SK-N-SH (cell line): ENCODE results near the gene CAPN11.
A peak's percentile ranks its signal among the peaks of the same experiment; 100 is the strongest.

Source experiments
- CTCF ChIP-seq: fragments of 200-600 bp; sonication (generic); IDR thresholded peaks from 2 replicates; pipeline ENCODE4 v1.6.1; 2017; ENCODE audit warnings: antibody characterized with exemption, mild to moderate bottlenecking, moderate library complexity
- EP300 ChIP-seq, 2 experiments: IDR thresholded peaks; 2 replicates each; pipeline versions ENCODE4 v1.4.0 to v1.6.1; 2012; ENCODE audit warnings: borderline replicate concordance in 1 of 2, low read depth in 1 of 2, low read length in 1 of 2
- POLR2AphosphoS5 ChIP-seq: IDR thresholded peaks from 2 replicates; pipeline ENCODE4 v1.6.1; 2012; ENCODE audit warnings: low read depth, low read length
- SIN3A ChIP-seq: IDR thresholded peaks from 2 replicates; pipeline ENCODE4 v1.6.1; 2012; ENCODE audit warnings: low read depth, mild to moderate bottlenecking, low read length, moderate library complexity, borderline replicate concordance
- TF ChIP-seq, protein P1 (sequence below): IDR thresholded peaks from 2 replicates; pipeline ENCODE4 v1.6.1; 2012; ENCODE audit warnings: mild to moderate bottlenecking, low read depth, low read length, moderate library complexity
- TF ChIP-seq, protein P2 (sequence below): IDR thresholded peaks from 2 replicates; pipeline ENCODE4 v1.4.0; 2012; ENCODE audit warnings: low read depth, borderline replicate concordance

DNA sequence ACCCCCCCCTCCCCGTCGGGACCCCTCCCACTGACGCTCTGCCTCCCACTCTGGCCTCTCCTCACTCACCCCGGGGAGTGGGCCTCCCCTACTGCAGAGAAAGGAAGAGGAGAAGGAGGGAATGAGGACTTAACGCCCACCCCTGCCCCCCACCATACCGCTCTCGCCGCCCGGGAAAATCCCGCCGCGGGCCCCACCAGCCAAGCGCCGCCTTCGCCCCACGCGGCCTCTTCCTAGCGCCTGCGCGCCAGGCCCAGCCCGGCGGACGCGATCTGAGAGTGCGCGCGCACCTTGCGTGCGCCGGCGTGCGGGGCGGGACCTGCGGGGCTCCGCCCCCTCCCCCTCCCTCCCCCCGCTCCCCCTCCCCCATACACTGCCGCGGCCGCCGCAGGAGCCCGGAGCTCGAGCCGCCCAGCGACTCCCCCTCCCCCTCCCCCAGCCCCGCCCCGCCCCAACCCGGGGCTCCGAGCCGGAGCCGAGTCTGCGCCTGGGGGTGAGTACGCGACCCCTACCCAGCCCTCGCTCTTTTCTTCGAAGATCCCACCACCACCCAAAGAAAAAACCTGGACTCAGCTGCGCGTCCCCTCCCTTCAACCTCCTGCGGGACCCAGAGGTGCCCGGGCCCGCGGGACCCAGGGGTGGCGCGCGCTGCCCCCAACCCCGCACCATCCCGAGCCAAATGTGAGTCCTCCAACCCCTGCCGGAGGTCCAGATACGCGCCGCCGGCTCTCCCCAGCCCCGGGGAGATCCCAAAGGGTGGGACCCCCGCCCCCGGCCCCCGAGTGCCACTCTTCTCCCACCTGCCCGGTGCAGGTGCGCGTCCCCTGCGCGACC lies 31.2 kb upstream of the CAPN11 start, which contains the start of the genes MRPL14 and TMEM63B:
- TF ChIP-seq POLR2AphosphoS5: peak; percentile 76
- no peak for TF ChIP-seq CTCF
- TF ChIP-seq SIN3A: no peak
- no peak for TF ChIP-seq EP300 (IDR thresholded peaks at IDR 0.05; ENCODE audit: borderline replicate concordance in 1 of 2, low read depth in 1 of 2, low read length in 1 of 2)
- TF ChIP-seq, protein P1, sequence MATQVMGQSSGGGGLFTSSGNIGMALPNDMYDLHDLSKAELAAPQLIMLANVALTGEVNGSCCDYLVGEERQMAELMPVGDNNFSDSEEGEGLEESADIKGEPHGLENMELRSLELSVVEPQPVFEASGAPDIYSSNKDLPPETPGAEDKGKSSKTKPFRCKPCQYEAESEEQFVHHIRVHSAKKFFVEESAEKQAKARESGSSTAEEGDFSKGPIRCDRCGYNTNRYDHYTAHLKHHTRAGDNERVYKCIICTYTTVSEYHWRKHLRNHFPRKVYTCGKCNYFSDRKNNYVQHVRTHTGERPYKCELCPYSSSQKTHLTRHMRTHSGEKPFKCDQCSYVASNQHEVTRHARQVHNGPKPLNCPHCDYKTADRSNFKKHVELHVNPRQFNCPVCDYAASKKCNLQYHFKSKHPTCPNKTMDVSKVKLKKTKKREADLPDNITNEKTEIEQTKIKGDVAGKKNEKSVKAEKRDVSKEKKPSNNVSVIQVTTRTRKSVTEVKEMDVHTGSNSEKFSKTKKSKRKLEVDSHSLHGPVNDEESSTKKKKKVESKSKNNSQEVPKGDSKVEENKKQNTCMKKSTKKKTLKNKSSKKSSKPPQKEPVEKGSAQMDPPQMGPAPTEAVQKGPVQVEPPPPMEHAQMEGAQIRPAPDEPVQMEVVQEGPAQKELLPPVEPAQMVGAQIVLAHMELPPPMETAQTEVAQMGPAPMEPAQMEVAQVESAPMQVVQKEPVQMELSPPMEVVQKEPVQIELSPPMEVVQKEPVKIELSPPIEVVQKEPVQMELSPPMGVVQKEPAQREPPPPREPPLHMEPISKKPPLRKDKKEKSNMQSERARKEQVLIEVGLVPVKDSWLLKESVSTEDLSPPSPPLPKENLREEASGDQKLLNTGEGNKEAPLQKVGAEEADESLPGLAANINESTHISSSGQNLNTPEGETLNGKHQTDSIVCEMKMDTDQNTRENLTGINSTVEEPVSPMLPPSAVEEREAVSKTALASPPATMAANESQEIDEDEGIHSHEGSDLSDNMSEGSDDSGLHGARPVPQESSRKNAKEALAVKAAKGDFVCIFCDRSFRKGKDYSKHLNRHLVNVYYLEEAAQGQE: 0 out of 2 replicates have a peak, but pooled peaks have one; percentile 9
- TF ChIP-seq, protein P2, sequence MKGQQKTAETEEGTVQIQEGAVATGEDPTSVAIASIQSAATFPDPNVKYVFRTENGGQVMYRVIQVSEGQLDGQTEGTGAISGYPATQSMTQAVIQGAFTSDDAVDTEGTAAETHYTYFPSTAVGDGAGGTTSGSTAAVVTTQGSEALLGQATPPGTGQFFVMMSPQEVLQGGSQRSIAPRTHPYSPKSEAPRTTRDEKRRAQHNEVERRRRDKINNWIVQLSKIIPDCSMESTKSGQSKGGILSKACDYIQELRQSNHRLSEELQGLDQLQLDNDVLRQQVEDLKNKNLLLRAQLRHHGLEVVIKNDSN: no peak
